RWPE2 (cell line): ENCODE data around the gene LMTK3.

Experiments used
- ATAC-seq: fragments of 200-7000 bp; cut with Tn5 transposase; 3 replicates; pipeline ENCODE4 v1.9.1; 2021; ENCODE audit warnings: low read depth
- DNase-seq: peaks from one replicate; pipeline ENCODE4 v3.0.0-alpha.2; 2020; ENCODE audit warnings: low spot score
- H3K27ac ChIP-seq: fragments of 450-650 bp; 2 replicates; pipeline ENCODE4 v1.5.1; 2017; ENCODE audit warnings: mild to moderate bottlenecking; ENCODE audit not compliant: poor library complexity, severe bottlenecking
- H3K27me3 ChIP-seq: fragments of 250-450 bp; sonication (Bioruptor Pico); 2 replicates; pipeline ENCODE4 v1.5.1; 2021; ENCODE audit warnings: mild to moderate bottlenecking, moderate library complexity; ENCODE audit not compliant: insufficient read depth, poor library complexity, severe bottlenecking
- H3K36me3 ChIP-seq: fragments of 250-450 bp; sonication (Bioruptor Pico); 2 replicates; pipeline ENCODE4 v1.5.1; 2020; ENCODE audit warnings: low read depth, mild to moderate bottlenecking, moderate library complexity
- H3K4me1 ChIP-seq: fragments of 250-450 bp; sonication (Bioruptor Pico); 2 replicates; pipeline ENCODE4 v1.5.1; 2021; ENCODE audit warnings: mild to moderate bottlenecking, moderate library complexity; ENCODE audit not compliant: insufficient read depth, poor library complexity, severe bottlenecking
- H3K4me3 ChIP-seq: fragments of 250-450 bp; sonication (Bioruptor Pico); 2 replicates; pipeline ENCODE4 v1.5.1; 2021; ENCODE audit warnings: mild to moderate bottlenecking, moderate library complexity; ENCODE audit not compliant: severe bottlenecking
- H3K9me3 ChIP-seq: fragments of 250-450 bp; sonication (Bioruptor Pico); 2 replicates; pipeline ENCODE4 v1.5.1; 2021; ENCODE audit warnings: mild to moderate bottlenecking, moderate library complexity; ENCODE audit not compliant: severe bottlenecking
- TF ChIP-seq, protein P1 (sequence below): fragments of 450-650 bp; IDR thresholded peaks from one replicate; pipeline ENCODE4 v1.5.1; 2017; ENCODE audit warnings: mild to moderate bottlenecking, moderate library complexity; ENCODE audit not compliant: poor library complexity, severe bottlenecking

The LMTK3 gene, protein sequence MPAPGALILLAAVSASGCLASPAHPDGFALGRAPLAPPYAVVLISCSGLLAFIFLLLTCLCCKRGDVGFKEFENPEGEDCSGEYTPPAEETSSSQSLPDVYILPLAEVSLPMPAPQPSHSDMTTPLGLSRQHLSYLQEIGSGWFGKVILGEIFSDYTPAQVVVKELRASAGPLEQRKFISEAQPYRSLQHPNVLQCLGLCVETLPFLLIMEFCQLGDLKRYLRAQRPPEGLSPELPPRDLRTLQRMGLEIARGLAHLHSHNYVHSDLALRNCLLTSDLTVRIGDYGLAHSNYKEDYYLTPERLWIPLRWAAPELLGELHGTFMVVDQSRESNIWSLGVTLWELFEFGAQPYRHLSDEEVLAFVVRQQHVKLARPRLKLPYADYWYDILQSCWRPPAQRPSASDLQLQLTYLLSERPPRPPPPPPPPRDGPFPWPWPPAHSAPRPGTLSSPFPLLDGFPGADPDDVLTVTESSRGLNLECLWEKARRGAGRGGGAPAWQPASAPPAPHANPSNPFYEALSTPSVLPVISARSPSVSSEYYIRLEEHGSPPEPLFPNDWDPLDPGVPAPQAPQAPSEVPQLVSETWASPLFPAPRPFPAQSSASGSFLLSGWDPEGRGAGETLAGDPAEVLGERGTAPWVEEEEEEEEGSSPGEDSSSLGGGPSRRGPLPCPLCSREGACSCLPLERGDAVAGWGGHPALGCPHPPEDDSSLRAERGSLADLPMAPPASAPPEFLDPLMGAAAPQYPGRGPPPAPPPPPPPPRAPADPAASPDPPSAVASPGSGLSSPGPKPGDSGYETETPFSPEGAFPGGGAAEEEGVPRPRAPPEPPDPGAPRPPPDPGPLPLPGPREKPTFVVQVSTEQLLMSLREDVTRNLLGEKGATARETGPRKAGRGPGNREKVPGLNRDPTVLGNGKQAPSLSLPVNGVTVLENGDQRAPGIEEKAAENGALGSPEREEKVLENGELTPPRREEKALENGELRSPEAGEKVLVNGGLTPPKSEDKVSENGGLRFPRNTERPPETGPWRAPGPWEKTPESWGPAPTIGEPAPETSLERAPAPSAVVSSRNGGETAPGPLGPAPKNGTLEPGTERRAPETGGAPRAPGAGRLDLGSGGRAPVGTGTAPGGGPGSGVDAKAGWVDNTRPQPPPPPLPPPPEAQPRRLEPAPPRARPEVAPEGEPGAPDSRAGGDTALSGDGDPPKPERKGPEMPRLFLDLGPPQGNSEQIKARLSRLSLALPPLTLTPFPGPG (N-terminal part only)

DNA sequence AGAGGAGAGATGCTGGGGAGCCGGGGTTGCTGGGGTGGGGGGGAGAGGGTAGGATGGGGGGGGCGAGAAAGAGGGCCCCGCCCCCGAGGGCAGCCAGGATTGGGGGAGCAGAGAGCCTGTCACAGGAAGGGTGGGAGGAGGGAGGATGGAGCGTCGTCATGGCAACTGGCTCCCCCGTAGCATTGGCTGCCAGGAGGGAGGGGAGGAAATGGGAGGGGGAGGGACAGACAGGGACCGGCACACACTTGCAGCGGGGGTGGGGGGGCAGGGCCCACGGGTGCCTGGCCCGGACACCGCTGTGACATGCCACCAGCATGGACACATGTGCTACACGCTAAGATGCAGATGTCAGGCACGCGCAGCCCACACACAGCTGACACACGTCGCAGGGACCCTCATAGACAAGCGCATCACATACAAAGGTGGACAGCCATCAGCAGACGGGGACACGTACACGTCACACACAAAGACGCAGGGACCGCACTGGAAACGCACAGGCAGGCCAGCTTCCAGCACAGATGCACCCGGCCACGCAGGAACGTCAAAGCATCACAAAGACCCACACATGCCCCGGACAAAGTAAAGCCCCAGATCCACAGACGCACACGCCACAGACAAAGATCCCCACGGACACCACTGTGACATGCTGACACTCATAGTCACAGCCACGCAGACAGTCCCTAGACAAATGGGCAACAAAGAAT is at the start of gene LMTK3:
TSS of gene LMTK3 (minus strand) at position 36 of the 704 bp plus-strand sequence. CDS start 259 bp downstream, outside the sequence.
- no peaks in the 10 kb centered on the region for H3K4me1 ChIP-seq
- H3K4me3 ChIP-seq = no peak within 1 kb of the TSS
- no peak within 1 kb of the TSS for H3K27ac ChIP-seq
- H3K27me3 ChIP-seq = no peaks in the 10 kb centered on the region
- no peak for ATAC-seq
- no peak for DNase-seq
- no peaks in the 10 kb centered on the region for H3K36me3 ChIP-seq
- H3K9me3 ChIP-seq = no peaks in the 10 kb centered on the region
- TF ChIP-seq, protein P1, sequence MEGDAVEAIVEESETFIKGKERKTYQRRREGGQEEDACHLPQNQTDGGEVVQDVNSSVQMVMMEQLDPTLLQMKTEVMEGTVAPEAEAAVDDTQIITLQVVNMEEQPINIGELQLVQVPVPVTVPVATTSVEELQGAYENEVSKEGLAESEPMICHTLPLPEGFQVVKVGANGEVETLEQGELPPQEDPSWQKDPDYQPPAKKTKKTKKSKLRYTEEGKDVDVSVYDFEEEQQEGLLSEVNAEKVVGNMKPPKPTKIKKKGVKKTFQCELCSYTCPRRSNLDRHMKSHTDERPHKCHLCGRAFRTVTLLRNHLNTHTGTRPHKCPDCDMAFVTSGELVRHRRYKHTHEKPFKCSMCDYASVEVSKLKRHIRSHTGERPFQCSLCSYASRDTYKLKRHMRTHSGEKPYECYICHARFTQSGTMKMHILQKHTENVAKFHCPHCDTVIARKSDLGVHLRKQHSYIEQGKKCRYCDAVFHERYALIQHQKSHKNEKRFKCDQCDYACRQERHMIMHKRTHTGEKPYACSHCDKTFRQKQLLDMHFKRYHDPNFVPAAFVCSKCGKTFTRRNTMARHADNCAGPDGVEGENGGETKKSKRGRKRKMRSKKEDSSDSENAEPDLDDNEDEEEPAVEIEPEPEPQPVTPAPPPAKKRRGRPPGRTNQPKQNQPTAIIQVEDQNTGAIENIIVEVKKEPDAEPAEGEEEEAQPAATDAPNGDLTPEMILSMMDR = no peak

DNA sequence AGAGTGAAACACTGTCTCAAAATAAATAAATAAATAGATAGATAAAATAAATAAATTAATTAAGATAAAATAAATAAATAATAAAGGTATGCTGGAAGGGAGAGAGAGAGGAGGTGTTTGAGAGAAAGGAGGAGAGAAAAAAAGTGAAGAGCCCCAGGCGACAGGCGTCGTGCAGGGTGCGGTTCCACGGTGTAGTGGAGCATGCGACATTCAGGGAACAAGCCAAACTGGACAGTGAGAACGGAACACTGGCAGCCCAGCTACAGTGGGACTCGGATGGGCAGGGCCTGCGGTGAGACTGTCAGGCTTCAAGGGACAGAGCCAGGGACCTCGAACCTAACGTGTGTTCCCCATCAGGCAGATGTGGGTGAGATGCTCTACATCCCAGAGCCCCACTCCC is 49.8 kb upstream of the LMTK3 start:
- Histone ChIP-seq H3K4me3 (no peak overlapping the region), H3K27me3 (no peaks in the 10 kb centered on the region), H3K9me3 (no peaks in the 10 kb centered on the region), H3K27ac (no peak overlapping the region), H3K4me1 (peaks cover 9% of the 10 kb centered on the region), H3K36me3 (no peaks in the 10 kb centered on the region)
- TF ChIP-seq, protein P1 = no peak
- no peak for ATAC-seq
- no peak for DNase-seq

DNA sequence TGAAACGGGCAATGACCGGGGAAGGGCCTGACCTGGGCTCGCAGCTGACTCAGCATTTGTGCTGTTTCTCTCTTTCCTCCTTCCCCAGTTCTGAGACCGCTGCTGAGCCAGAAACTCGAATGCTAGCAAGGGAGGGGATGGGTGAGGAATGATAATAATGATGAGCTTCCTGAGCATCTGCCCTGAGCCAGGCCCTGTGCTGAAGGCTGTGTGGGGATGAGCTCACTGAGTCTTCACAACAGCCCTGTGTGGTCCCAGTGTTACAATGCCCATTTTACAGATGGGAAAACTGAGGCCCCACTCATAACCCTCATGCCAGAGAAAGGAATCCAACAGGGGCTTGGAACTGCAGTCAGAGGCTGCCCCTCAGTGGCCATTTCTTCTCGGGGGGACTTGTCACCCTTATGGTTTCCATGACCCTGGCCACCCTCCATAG is 48.5 kb upstream of the LMTK3 start:
- ATAC-seq (no peak), DNase-seq (no peak)
- Histone ChIP-seq H3K9me3 (no peaks in the 10 kb centered on the region), H3K27me3 (no peaks in the 10 kb centered on the region), H3K36me3 (no peaks in the 10 kb centered on the region), H3K27ac (no peak overlapping the region), H3K4me3 (no peak overlapping the region), H3K4me1 (peaks cover 12% of the 10 kb centered on the region)
- TF ChIP-seq, protein P1 = no peak

DNA sequence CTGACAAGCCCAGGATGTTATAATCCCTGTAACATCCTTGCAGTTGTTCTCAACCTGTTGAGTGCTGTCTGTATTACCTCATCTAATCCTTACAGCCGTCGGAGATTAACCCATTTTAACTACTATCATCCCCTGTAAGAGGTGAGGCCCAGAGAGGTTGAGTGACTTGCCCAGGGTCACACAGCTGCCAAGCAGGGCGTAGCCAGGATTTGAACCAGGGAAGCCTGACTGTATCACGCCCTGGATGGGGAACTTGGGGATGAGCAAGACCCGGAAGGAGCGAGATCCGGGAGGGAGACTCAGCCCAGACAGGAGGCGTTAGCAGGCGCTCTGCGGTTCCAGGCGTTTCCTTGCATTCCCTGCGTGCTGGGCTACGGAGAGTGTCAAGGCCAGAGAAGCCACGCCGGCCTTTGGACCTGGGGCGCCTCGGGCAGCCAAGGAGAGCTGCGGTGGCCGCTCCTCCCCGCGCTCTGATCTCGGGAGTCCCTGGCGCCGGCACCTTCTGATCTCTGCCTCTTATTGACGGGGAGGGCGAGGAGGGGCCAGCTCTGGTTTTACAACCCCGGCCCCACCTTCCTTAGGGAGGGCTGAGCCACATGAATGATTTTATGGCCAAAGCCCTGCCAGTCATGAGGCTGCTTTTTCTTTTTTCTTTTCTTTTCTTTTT is 46.5 kb upstream of the LMTK3 start:
- DNase-seq (no peak), ATAC-seq (no peak)
- no peaks in the 10 kb centered on the region for H3K9me3 ChIP-seq
- no peaks in the 10 kb centered on the region for H3K36me3 ChIP-seq
- TF ChIP-seq, protein P1 = no peak
- peaks cover 10% of the 10 kb centered on the region for H3K4me1 ChIP-seq
- no peak overlapping the region for H3K27ac ChIP-seq
- H3K4me3 ChIP-seq = no peak overlapping the region
- H3K27me3 ChIP-seq = no peaks in the 10 kb centered on the region
